H1 (cell line): ENCODE results near the gene TBC1D32.

ENCODE experiments used
- CHD2 ChIP-seq: IDR thresholded peaks from 2 replicates; pipeline ENCODE4 v1.6.1; 2012; ENCODE audit warnings: low read length, improper control_type of control experiment
- KDM4A ChIP-seq: IDR thresholded peaks from one replicate; pipeline ENCODE4 v1.7.1; 2012; ENCODE audit warnings: low read depth, mild to moderate bottlenecking, moderate library complexity, low read length, inconsistent platforms; ENCODE audit not compliant: severe bottlenecking
- NRF1 ChIP-seq: IDR thresholded peaks from 2 replicates; pipeline ENCODE4 v1.6.1; 2011; ENCODE audit warnings: mild to moderate bottlenecking, low read depth, low read length, improper control_type of control experiment
- POLR2A ChIP-seq, 2 experiments: IDR thresholded peaks; 1 replicate in 1 of 2; 2 replicates in 1 of 2; pipeline ENCODE4 v1.6.1; 2011; ENCODE audit warnings: low read depth in 2 of 2, low read length in 2 of 2, mild to moderate bottlenecking in 2 of 2; ENCODE audit errors: control extremely low read depth in 1 of 2
- RAD21 ChIP-seq, 2 experiments: IDR thresholded peaks in 1 of 2; conservative IDR thresholded peaks in 1 of 2; 2 replicates each; pipeline ENCODE4 v1.6.1; 2011; ENCODE audit warnings: low read depth in 2 of 2, low read length in 2 of 2, improper control_type of control experiment in 1 of 2, inconsistent platforms in 1 of 2, mild to moderate bottlenecking in 1 of 2, moderate library complexity in 1 of 2
- RBBP5 ChIP-seq: IDR thresholded peaks from 2 replicates; pipeline ENCODE4 v1.7.1; 2012; ENCODE audit warnings: low read depth, mild to moderate bottlenecking, inconsistent platforms, low read length, moderate library complexity, borderline replicate concordance
- RXRA ChIP-seq: IDR thresholded peaks from 2 replicates; pipeline ENCODE4 v1.6.1; 2011; ENCODE audit warnings: low read depth, mild to moderate bottlenecking, low read length, moderate library complexity; ENCODE audit not compliant: insufficient read depth
- SRF ChIP-seq: IDR thresholded peaks from 2 replicates; pipeline ENCODE4 v1.6.1; 2011; ENCODE audit warnings: mild to moderate bottlenecking, low read depth, low read length, moderate library complexity
- TF ChIP-seq, protein P1 (sequence below): IDR thresholded peaks from 2 replicates; pipeline ENCODE4 v1.6.1; 2012; ENCODE audit warnings: low read length, inconsistent platforms

GRCh38 chr6:121076119-121076518 is 258.2 kb downstream of the TBC1D32 start:
- TF ChIP-seq POLR2A (IDR thresholded peaks at IDR 0.05; ENCODE audit: control extremely low read depth in 1 of 2, low read depth in 2 of 2, low read length in 2 of 2) (no peak), SRF (no peak), KDM4A (no peak), NRF1 (no peak), RAD21 (IDR thresholded peaks at IDR 0.05 in 1 of 2, conservative IDR thresholded peaks at IDR 0.05 in 1 of 2; ENCODE audit: low read depth in 2 of 2, low read length in 2 of 2) (no peak), RBBP5 (no peak), RXRA (no peak), CHD2 (no peak)
- TF ChIP-seq, protein P1, sequence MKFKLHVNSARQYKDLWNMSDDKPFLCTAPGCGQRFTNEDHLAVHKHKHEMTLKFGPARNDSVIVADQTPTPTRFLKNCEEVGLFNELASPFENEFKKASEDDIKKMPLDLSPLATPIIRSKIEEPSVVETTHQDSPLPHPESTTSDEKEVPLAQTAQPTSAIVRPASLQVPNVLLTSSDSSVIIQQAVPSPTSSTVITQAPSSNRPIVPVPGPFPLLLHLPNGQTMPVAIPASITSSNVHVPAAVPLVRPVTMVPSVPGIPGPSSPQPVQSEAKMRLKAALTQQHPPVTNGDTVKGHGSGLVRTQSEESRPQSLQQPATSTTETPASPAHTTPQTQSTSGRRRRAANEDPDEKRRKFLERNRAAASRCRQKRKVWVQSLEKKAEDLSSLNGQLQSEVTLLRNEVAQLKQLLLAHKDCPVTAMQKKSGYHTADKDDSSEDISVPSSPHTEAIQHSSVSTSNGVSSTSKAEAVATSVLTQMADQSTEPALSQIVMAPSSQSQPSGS = no peak
